Measurements from ENCODE around the gene GAD1. TPM values are rescaled to one million over a fixed set of nuclear protein-coding genes. Genes with fewer than 3 reads are reported as not detected.

The GAD1 gene
- total and polyA plus RNA-seq, 2 of the 8 experiments (the other 6 are each of a cell fraction or from before 2014, with no cell fraction given): 0.65 to 1.0 TPM

GRCh38 chr2:170827841-170828532 is 11.3 kb downstream of the GAD1 start (continued):
- no peak for TF ChIP-seq CTCF (IDR thresholded peaks at IDR 0.05; ENCODE audit: control extremely low read depth in 1 of 3, insufficient read depth in 1 of 3, low read depth in 1 of 3, low read length in 3 of 3)
- TF ChIP-seq KDM4A (IDR thresholded peaks at IDR 0.05; ENCODE audit: low read depth, low read length, severe bottlenecking): no peak
- no peak for TF ChIP-seq RAD21 (IDR thresholded peaks at IDR 0.05 in 1 of 2, conservative IDR thresholded peaks at IDR 0.05 in 1 of 2; ENCODE audit: low read depth in 2 of 2, low read length in 2 of 2)
